Gastroesophageal sphincter (tissue), 4 donors: ENCODE measurements around the gene PNLIP. TPM values are rescaled to one million over a fixed set of nuclear protein-coding genes. Genes with fewer than 3 reads are reported as not detected.

ENCODE experiments used
- ATAC-seq: fragments of 150-250 bp; one replicate; pipeline ENCODE4 v1.9.1; 2016; ENCODE audit warnings: mild to moderate bottlenecking, moderate library complexity
- H3K27ac ChIP-seq, 4 donors: fragments of 200-600 bp; sonication (generic) in 3 of 4; 1 replicate in 3 of 4; 2 replicates in 1 of 4; pipeline ENCODE4 v1.5.1; 2016 to 2019
- H3K27me3 ChIP-seq: fragments of 200-600 bp; sonication (generic); one replicate; pipeline ENCODE4 v1.5.1; 2019
- H3K36me3 ChIP-seq, 2 donors: fragments of 200-600 bp; sonication (generic); one replicate each; pipeline ENCODE4 v1.5.1; 2019; ENCODE audit warnings: control low read depth in 1 of 2
- H3K4me1 ChIP-seq, 3 donors: fragments of 200-600 bp; sonication (generic); 1 replicate in 2 of 3; 2 replicates in 1 of 3; pipeline ENCODE4 v1.5.1; 2016 to 2019; ENCODE audit warnings: control low read depth in 2 of 3
- H3K4me3 ChIP-seq, 2 donors: fragments of 200-600 bp; sonication (generic); one replicate each; pipeline ENCODE4 v1.5.1; 2019; ENCODE audit warnings: mild to moderate bottlenecking in 1 of 2, moderate library complexity in 1 of 2
- H3K9me3 ChIP-seq, 3 donors: fragments of 200-600 bp; sonication (generic); one replicate each; pipeline ENCODE4 v1.5.1; 2017 to 2019; ENCODE audit warnings: control low read depth in 2 of 3
- CTCF ChIP-seq, 4 experiments: fragments of 200-600 bp in 2 of 4; fragments of 450-650 bp in 2 of 4; sonication (generic) in 1 of 4; IDR thresholded peaks; one replicate each; pipeline ENCODE4 v1.5.1; 2017 to 2019; ENCODE audit warnings: antibody characterized with exemption in 4 of 4, mild to moderate bottlenecking in 2 of 4, moderate library complexity in 2 of 4
- EP300 ChIP-seq: sonication (generic); formaldehyde crosslinking; IDR thresholded peaks from one replicate; pipeline ENCODE4 v1.6.1; 2017; ENCODE audit warnings: antibody characterized with exemption, mild to moderate bottlenecking
- POLR2A ChIP-seq, 2 donors: fragments of 450-650 bp; IDR thresholded peaks; one replicate each; pipeline ENCODE4 v1.6.1; 2017; ENCODE audit warnings: antibody characterized with exemption in 2 of 2, mild to moderate bottlenecking in 2 of 2, moderate library complexity in 1 of 2
- POLR2AphosphoS5 ChIP-seq: sonication (generic); formaldehyde crosslinking; IDR thresholded peaks from one replicate; pipeline ENCODE4 v1.6.1; 2017; ENCODE audit warnings: antibody characterized with exemption
- WGBS, 2 donors: methylation state at CpG; one replicate each; pipeline ENCODE4 v1.1.5; 2018; ENCODE audit warnings: low coverage in 1 of 2; 5-methylcytosine and 5-hydroxymethylcytosine counted together
- total RNA-seq, 4 donors: library from RNA; depleted of rRNA; stranded (reverse); fragments of >200 nt; gene quantifications; one replicate each; pipeline ENCODE4 v1.1.0, GENCODE V29; 2016

The PNLIP gene
- total RNA-seq, 4 donors from 2014 or later = not detected

GRCh38 chr10:116607336-116607735, 61.6 kb downstream of the PNLIP start:
- Histone ChIP-seq H3K9me3 (peaks cover 0 to 12% (median 0%) of the 10 kb centered on the region in 3 donors), H3K27me3 (peaks cover 36% of the 10 kb centered on the region), H3K36me3 (no peaks in the 10 kb centered on the region), H3K4me1 (no peaks in the 10 kb centered on the region), H3K4me3 (no peak overlapping the region), H3K27ac (no peak overlapping the region)
- TF ChIP-seq EP300 (no peak), POLR2A (IDR thresholded peaks at IDR 0.05) (no peak), POLR2AphosphoS5 (no peak), CTCF (IDR thresholded peaks at IDR 0.05) (no peak)
- 73 to 100% methylated on average over 1 to 6 of the region's 6 CpGs for WGBS, 2 donors
- ATAC-seq = no peak

GRCh38 chr10:116608686-116609594, 63.2 kb downstream of the PNLIP start:
- peak overlapping the region in 1 of 2 donors; percentile 27 for H3K4me3 ChIP-seq
- peak; percentile 7 for ATAC-seq
- no peaks in the 10 kb centered on the region for H3K4me1 ChIP-seq
- H3K36me3 ChIP-seq = no peaks in the 10 kb centered on the region
- peaks cover 0 to 16% (median 0%) of the 10 kb centered on the region in 3 donors for H3K9me3 ChIP-seq
- TF ChIP-seq CTCF (IDR thresholded peaks at IDR 0.05) (no peak), EP300 (no peak), POLR2A (IDR thresholded peaks at IDR 0.05) (no peak)
- H3K27me3 ChIP-seq = peaks cover 36% of the 10 kb centered on the region
- 36 to 80% methylated on average over 8 to 11 of the region's 41 CpGs for WGBS, 2 donors
- H3K27ac ChIP-seq = no peak overlapping the region

GRCh38 chr10:116610443-116611152, 64.9 kb downstream of the PNLIP start:
- Histone ChIP-seq H3K27ac (no peak overlapping the region), H3K4me1 (no peaks in the 10 kb centered on the region), H3K27me3 (peaks cover 40% of the 10 kb centered on the region), H3K36me3 (no peaks in the 10 kb centered on the region), H3K9me3 (peaks cover 0 to 27% (median 0%) of the 10 kb centered on the region in 3 donors), H3K4me3 (no peak overlapping the region)
- 84% methylated on average over 5 of the region's 13 CpGs; no CpG with 5 or more reads in 1 of the 2 donors for WGBS, 2 donors
- TF ChIP-seq POLR2AphosphoS5 (no peak), EP300 (no peak), POLR2A (IDR thresholded peaks at IDR 0.05) (no peak), CTCF (IDR thresholded peaks at IDR 0.05) (no peak)
- ATAC-seq = no peak

GRCh38 chr10:116611153-116611545, 65.4 kb downstream of the PNLIP start:
- Histone ChIP-seq H3K27me3 (peaks cover 40% of the 10 kb centered on the region), H3K36me3 (no peaks in the 10 kb centered on the region), H3K4me3 (no peak overlapping the region), H3K27ac (no peak overlapping the region), H3K9me3 (peaks cover 0 to 27% (median 0%) of the 10 kb centered on the region in 3 donors), H3K4me1 (no peaks in the 10 kb centered on the region)
- no peak for ATAC-seq
- WGBS, 2 donors = 81 to 100% methylated on average over 1 to 3 of the region's 3 CpGs
- TF ChIP-seq CTCF (IDR thresholded peaks at IDR 0.05) = no peak
- TF ChIP-seq POLR2A (IDR thresholded peaks at IDR 0.05) = no peak
- no peak for TF ChIP-seq POLR2AphosphoS5
- no peak for TF ChIP-seq EP300
